Measurements from ENCODE around the gene ALDH1A3. TPM values are rescaled to one million over a fixed set of nuclear protein-coding genes. Genes with fewer than 3 reads are reported as not detected.

Gene ALDH1A3
- total and polyA plus RNA-seq, 7 donors: 8.6 to 71.2 (median 36.4) TPM

- no peaks in the 10 kb centered on the region for H3K9me3 ChIP-seq
- H3K4me3 ChIP-seq: peak overlapping the region; percentile 37 to 64 (median 56)
- intact Hi-C loops (cut with DNase I): loop anchor here (10.0 kb wide), 1 partner anchor 534 kb away; the partner anchor contains the start of gene ADAMTS17
- no peaks in the 10 kb centered on the region for H3K36me3 ChIP-seq
- H3K27ac ChIP-seq: peak overlapping the region; percentile 28 to 69 (median 44)
- peaks cover 0 to 19% (median 14%) of the 10 kb centered on the region in 4 donors for H3K4me1 ChIP-seq
- no peak for TF ChIP-seq POLR2AphosphoS5 (IDR thresholded peaks at IDR 0.05)
- no peak for TF ChIP-seq POLR2A (IDR thresholded peaks at IDR 0.05)
- TF ChIP-seq, protein P1, sequence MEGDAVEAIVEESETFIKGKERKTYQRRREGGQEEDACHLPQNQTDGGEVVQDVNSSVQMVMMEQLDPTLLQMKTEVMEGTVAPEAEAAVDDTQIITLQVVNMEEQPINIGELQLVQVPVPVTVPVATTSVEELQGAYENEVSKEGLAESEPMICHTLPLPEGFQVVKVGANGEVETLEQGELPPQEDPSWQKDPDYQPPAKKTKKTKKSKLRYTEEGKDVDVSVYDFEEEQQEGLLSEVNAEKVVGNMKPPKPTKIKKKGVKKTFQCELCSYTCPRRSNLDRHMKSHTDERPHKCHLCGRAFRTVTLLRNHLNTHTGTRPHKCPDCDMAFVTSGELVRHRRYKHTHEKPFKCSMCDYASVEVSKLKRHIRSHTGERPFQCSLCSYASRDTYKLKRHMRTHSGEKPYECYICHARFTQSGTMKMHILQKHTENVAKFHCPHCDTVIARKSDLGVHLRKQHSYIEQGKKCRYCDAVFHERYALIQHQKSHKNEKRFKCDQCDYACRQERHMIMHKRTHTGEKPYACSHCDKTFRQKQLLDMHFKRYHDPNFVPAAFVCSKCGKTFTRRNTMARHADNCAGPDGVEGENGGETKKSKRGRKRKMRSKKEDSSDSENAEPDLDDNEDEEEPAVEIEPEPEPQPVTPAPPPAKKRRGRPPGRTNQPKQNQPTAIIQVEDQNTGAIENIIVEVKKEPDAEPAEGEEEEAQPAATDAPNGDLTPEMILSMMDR (IDR thresholded peaks at IDR 0.05): no peak
- TF ChIP-seq EP300 (IDR thresholded peaks at IDR 0.05): no peak
- no peak for DNase-seq
- peaks cover 6 to 22% (median 15%) of the 10 kb centered on the region in 3 donors for H3K27me3 ChIP-seq
- 2 to 3% methylated on average over 62 of the region's 62 CpGs for WGBS, 2 donors
Measured at GRCh38 chr15:100879061-100879463, 569 bp upstream of the ALDH1A3 start.

GRCh38 chr15:100880139-100880896 lies 687 bp downstream of the ALDH1A3 start:
- TF ChIP-seq, protein P1 (IDR thresholded peaks at IDR 0.05): no peak
- TF ChIP-seq EP300 (IDR thresholded peaks at IDR 0.05) (no peak), POLR2AphosphoS5 (IDR thresholded peaks at IDR 0.05) (no peak), POLR2A (IDR thresholded peaks at IDR 0.05) (no peak)
- no peak for DNase-seq
- H3K9me3 ChIP-seq: no peaks in the 10 kb centered on the region
- H3K4me3 ChIP-seq: peak overlapping the region; percentile 37 to 64 (median 56)
- intact Hi-C loops (cut with DNase I): no loop called here
- WGBS, 2 donors: 6 to 7% methylated on average over 80 of the region's 80 CpGs
- no peaks in the 10 kb centered on the region for H3K36me3 ChIP-seq
- peaks cover 0 to 19% (median 14%) of the 10 kb centered on the region in 4 donors for H3K4me1 ChIP-seq
- H3K27ac ChIP-seq: peak overlapping the region; percentile 49 to 71 (median 62)
- peaks cover 6 to 22% (median 15%) of the 10 kb centered on the region in 3 donors for H3K27me3 ChIP-seq

GRCh38 chr15:100880897-100881242 lies 1.2 kb downstream of the ALDH1A3 start:
- TF ChIP-seq POLR2AphosphoS5 (IDR thresholded peaks at IDR 0.05): no peak
- TF ChIP-seq POLR2A (IDR thresholded peaks at IDR 0.05): no peak
- no peak for TF ChIP-seq EP300 (IDR thresholded peaks at IDR 0.05)
- TF ChIP-seq, protein P1 (IDR thresholded peaks at IDR 0.05): no peak
- WGBS, 2 donors: 54 to 59% methylated on average over 10 of the region's 10 CpGs
- DNase-seq: no peak
- peak overlapping the region; percentile 49 to 71 (median 62) for H3K27ac ChIP-seq
- intact Hi-C loops (cut with DNase I): no loop called here
- peak overlapping the region; percentile 37 to 64 (median 56) for H3K4me3 ChIP-seq
- H3K27me3 ChIP-seq: peaks cover 6 to 22% (median 15%) of the 10 kb centered on the region in 3 donors
- H3K4me1 ChIP-seq: peaks cover 0 to 19% (median 14%) of the 10 kb centered on the region in 4 donors
- no peaks in the 10 kb centered on the region for H3K9me3 ChIP-seq
- H3K36me3 ChIP-seq: no peaks in the 10 kb centered on the region

DNA sequence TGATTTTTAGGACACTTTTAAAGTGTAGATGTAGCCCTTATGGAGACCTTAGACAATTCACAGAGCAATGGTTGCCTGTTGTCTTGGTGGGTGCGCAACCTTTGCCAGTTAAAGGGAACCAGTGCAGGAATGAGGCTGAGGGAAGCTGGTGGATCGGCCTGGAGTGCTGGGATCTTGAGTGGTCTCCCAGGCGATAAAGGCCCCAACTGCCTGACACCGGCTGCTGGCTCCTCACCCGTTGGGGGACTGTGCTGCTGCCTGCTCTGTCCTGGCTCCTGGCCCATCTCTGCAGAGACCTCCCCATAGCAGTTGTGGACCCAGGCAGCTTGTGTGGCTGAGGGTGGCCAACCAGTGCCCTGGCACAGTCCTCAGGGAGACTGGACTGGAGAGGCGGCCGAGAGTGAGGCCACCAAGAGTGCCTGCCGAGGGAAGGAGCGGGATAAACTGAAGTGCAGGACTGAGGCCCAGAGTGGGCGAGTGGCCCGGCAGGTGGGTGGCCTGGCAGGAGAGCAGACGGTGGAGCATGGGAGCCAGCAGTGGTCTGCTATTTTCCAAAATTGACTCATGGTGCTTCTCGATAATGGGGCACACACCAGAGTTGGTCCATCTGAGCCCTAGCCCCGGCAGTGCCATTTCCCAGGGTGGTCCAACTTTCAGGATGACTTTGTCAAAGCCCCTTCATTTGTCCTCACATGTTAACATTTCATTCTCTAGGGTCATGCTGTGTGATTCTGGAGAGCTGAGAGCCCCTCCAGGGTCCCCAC lies 2.1 kb downstream of the ALDH1A3 start:
- Histone ChIP-seq H3K4me1 (peaks cover 0 to 19% (median 14%) of the 10 kb centered on the region in 4 donors), H3K36me3 (no peaks in the 10 kb centered on the region), H3K27ac (peak overlapping the region; percentile 2 to 69 (median 40)), H3K4me3 (peak overlapping the region in 3 of 4 donors; percentile 15 to 64 (median 60)), H3K27me3 (peaks cover 6 to 22% (median 15%) of the 10 kb centered on the region in 3 donors), H3K9me3 (no peaks in the 10 kb centered on the region)
- intact Hi-C loops (cut with DNase I): no loop called here
- 92 to 93% methylated on average over 14 of the region's 14 CpGs for WGBS, 2 donors
- no peak for DNase-seq
- TF ChIP-seq POLR2A (IDR thresholded peaks at IDR 0.05): no peak
- no peak for TF ChIP-seq EP300 (IDR thresholded peaks at IDR 0.05)
- no peak for TF ChIP-seq POLR2AphosphoS5 (IDR thresholded peaks at IDR 0.05)

DNA sequence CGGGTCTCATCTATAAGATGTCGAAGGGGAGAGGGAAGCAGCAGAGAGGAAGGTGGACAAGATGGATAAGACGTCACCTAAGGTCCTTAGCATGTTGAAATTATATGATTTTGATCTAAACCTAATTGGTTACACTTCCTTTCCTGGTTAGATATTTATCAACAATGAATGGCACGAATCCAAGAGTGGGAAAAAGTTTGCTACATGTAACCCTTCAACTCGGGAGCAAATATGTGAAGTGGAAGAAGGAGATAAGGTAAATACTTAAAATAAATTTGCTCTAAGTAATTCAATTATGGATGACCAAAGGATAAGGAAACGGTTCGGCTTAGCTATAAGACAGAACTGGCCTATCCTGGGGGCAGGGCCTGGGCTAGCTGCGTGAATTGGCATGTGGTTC lies 5.5 kb downstream of the ALDH1A3 start:
- intact Hi-C loops (cut with DNase I): no loop called here
- no peaks in the 10 kb centered on the region for H3K9me3 ChIP-seq
- H3K4me3 ChIP-seq: no peak overlapping the region
- H3K27ac ChIP-seq: no peak overlapping the region
- no peaks in the 10 kb centered on the region for H3K36me3 ChIP-seq
- DNase-seq: no peak
- peaks cover 0 to 21% (median 17%) of the 10 kb centered on the region in 4 donors for H3K4me1 ChIP-seq
- peaks cover under 1 to 9% (median 7%) of the 10 kb centered on the region in 3 donors for H3K27me3 ChIP-seq
- 47 to 67% methylated on average over 8 of the region's 8 CpGs for WGBS, 2 donors
- TF ChIP-seq, protein P1 (IDR thresholded peaks at IDR 0.05): no peak
- TF ChIP-seq POLR2A (IDR thresholded peaks at IDR 0.05): no peak
- no peak for TF ChIP-seq POLR2AphosphoS5 (IDR thresholded peaks at IDR 0.05)
- no peak for TF ChIP-seq EP300 (IDR thresholded peaks at IDR 0.05)
